Sigmoid colon (tissue), 4 donors: ENCODE results near the gene PLSCR4.
A peak's percentile ranks its signal among the peaks of the same experiment; 100 is the strongest.

Source experiments
- CTCF ChIP-seq, 4 experiments: fragments of 450-650 bp in 3 of 4; fragments of 200-600 bp in 1 of 4; IDR thresholded peaks; one replicate each; pipeline ENCODE4 v1.5.1; 2016 to 2019; ENCODE audit warnings: antibody characterized with exemption in 4 of 4, mild to moderate bottlenecking in 3 of 4, moderate library complexity in 2 of 4
- EP300 ChIP-seq, 4 donors: sonication (generic); formaldehyde crosslinking; IDR thresholded peaks; one replicate each; pipeline ENCODE4 v1.6.1; 2017; ENCODE audit warnings: antibody characterized with exemption in 4 of 4
- POLR2A ChIP-seq, 2 donors: fragments of 450-650 bp; IDR thresholded peaks; one replicate each; pipeline ENCODE4 v1.6.1; 2016; ENCODE audit warnings: antibody characterized with exemption in 2 of 2, mild to moderate bottlenecking in 2 of 2, moderate library complexity in 2 of 2

DNA sequence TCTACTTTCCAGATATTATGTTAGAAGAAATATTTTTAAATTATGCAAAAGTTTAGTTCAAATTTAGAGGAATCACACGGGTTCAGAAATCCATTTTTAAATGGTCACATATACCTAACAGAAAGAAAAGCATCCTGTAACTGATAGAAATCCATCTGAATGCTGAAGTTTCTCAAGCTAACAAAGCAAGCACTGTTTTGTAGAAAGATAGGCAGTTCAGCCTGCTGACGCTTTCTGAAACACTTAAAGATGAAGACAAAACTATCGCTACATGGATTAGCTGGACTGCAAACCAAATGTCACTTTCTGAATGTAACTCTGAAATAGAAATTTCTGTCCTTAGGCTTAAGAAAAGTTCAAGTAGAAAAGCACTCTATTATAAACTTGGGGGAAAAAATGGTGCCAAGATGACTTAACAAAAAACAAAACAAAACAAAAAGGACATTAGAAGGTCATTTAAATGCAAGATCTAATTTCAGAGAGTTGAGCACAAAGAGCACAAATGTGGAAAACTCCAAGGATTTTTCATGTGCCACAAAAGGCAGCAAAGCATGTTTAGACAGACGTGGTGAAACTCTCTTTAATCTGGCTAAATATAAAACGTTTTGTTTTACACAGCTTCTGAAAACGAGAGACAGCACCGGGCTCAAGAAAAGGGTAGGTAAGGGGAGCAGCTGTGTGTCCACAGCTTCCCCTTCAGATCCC, 91.1 kb downstream of the PLSCR4 start:
- TF ChIP-seq POLR2A (IDR thresholded peaks at IDR 0.05) (no peak), CTCF (IDR thresholded peaks at IDR 0.05) (peak in 1 of 4 experiments; percentile 58), EP300 (IDR thresholded peaks at IDR 0.05) (no peak)
